H1 (cell line): ENCODE results near the gene SEC14L5. TPM values are rescaled to one million over a fixed set of nuclear protein-coding genes. Genes with fewer than 3 reads are reported as not detected.

ENCODE experiments used
- CTCF ChIA-PET: fragments of 300-600 bp; sonication (Branson Sonifier 250); formaldehyde crosslinking; loops from one replicate; lab custom pipeline; 2021; ENCODE audit not compliant: partially characterized antibody; lab: Charles Lee
- POLR2A ChIA-PET: fragments of 300-600 bp; sonication (Branson Sonifier 250); formaldehyde crosslinking; loops from one replicate; lab custom pipeline; 2021; ENCODE audit warnings: inconsistent platforms; ENCODE audit not compliant: partially characterized antibody; lab: Charles Lee
- DNase-seq, 2 experiments: peaks; one replicate each; pipeline versions ENCODE4 v3.0.0 to v3.0.0-alpha.2; 2010 to 2022; ENCODE audit warnings: low spot score in 2 of 2, low read depth in 1 of 2, mixed read lengths in 1 of 2
- FAIRE-seq: peaks from 2 replicates; lab custom pipeline; 2011; peaks lifted over from hg19 to GRCh38; lab: Jason Lieb, UNC
- H2AFZ ChIP-seq: 2 replicates; pipeline ENCODE4 v1.8.1; 2012; ENCODE audit warnings: low read length, inconsistent platforms
- H2AK5ac ChIP-seq: 2 replicates; pipeline ENCODE4 v1.6.1; 2013; ENCODE audit warnings: low read depth, low read length
- H2BK120ac ChIP-seq: replicated peaks from 2 replicates; pipeline ENCODE3; 2013; ENCODE audit warnings: low read depth, low read length, inconsistent platforms
- H2BK12ac ChIP-seq: 2 replicates; pipeline ENCODE4 v1.6.1; 2013; ENCODE audit warnings: low read depth, low read length
- H2BK15ac ChIP-seq: 2 replicates; pipeline ENCODE4 v1.6.1; 2013; ENCODE audit warnings: low read length
- H2BK20ac ChIP-seq: 2 replicates; pipeline ENCODE4 v1.6.1; 2013; ENCODE audit warnings: low read length
- H2BK5ac ChIP-seq: 2 replicates; pipeline ENCODE4 v1.6.1; 2013; ENCODE audit warnings: low read depth, low read length
- H3K14ac ChIP-seq: 2 replicates; pipeline ENCODE4 v1.6.1; 2013; ENCODE audit warnings: inconsistent platforms; ENCODE audit not compliant: insufficient read length
- H3K18ac ChIP-seq: 2 replicates; pipeline ENCODE4 v1.6.1; 2013; ENCODE audit warnings: low read length; ENCODE audit errors: extremely low read depth
- H3K23ac ChIP-seq: 2 replicates; pipeline ENCODE4 v1.6.1; 2013; ENCODE audit warnings: inconsistent platforms; ENCODE audit not compliant: insufficient read length
- H3K23me2 ChIP-seq: 2 replicates; pipeline ENCODE4 v1.6.1; 2013; ENCODE audit warnings: low read depth, low read length
- H3K27ac ChIP-seq: 2 replicates; pipeline ENCODE4 v1.6.1; 2011; ENCODE audit warnings: low read depth, low read length, inconsistent platforms
- H3K27me3 ChIP-seq, 4 experiments: replicated peaks in 1 of 4; 1 replicate in 1 of 4; 2 replicates in 3 of 4; pipeline versions ENCODE4 v1.6.1 to v1.8.1; 2011 to 2013; ENCODE audit warnings: low read length in 3 of 4, mild to moderate bottlenecking in 3 of 4, inconsistent platforms in 2 of 4, mixed read lengths in 2 of 4, moderate library complexity in 1 of 4; ENCODE audit not compliant: control insufficient read depth in 3 of 4, insufficient read depth in 3 of 4; ENCODE audit errors: extremely low read depth in 1 of 4
- H3K36me3 ChIP-seq, 4 experiments: 2 replicates each; pipeline versions ENCODE4 v1.6.1 to v1.8.1; 2011 to 2013; ENCODE audit warnings: mild to moderate bottlenecking in 4 of 4, low read length in 3 of 4, moderate library complexity in 2 of 4, control low read depth in 1 of 4, inconsistent platforms in 1 of 4; ENCODE audit not compliant: insufficient read depth in 4 of 4, control insufficient read depth in 2 of 4
- H3K4ac ChIP-seq: replicated peaks from 2 replicates; pipeline ENCODE3; 2013; ENCODE audit warnings: low read length, low read depth, mixed read lengths, inconsistent platforms; ENCODE audit not compliant: insufficient read length
- H3K4me1 ChIP-seq, 4 experiments: replicated peaks in 1 of 4; 1 replicate in 1 of 4; 2 replicates in 3 of 4; pipeline versions ENCODE4 v1.6.1 to v1.8.1; 2011 to 2013; ENCODE audit warnings: low read length in 3 of 4, inconsistent platforms in 2 of 4, mixed read lengths in 1 of 4; ENCODE audit not compliant: insufficient read depth in 4 of 4, control insufficient read depth in 3 of 4
- H3K4me2 ChIP-seq, 2 experiments: 2 replicates each; pipeline versions ENCODE4 v1.6.1 to v1.8.1; 2011 to 2013; ENCODE audit warnings: low read depth in 2 of 2, low read length in 2 of 2, control low read depth in 1 of 2, inconsistent platforms in 1 of 2, mild to moderate bottlenecking in 1 of 2; ENCODE audit not compliant: insufficient read depth in 1 of 2
- H3K4me3 ChIP-seq, 4 experiments: fragments of 200-600, 300-600 bp in 1 of 4; sonication (generic), shearing (Covaris generic), sonication (Bioruptor Twin) in 1 of 4; 2 replicates each; pipeline versions ENCODE4 v1.5.1 to v1.8.1; 2011 to 2016; ENCODE audit warnings: low read length in 4 of 4, low read depth in 3 of 4, control low read depth in 2 of 4, inconsistent platforms in 2 of 4, mild to moderate bottlenecking in 2 of 4, mixed read lengths in 1 of 4, moderate library complexity in 1 of 4; ENCODE audit not compliant: insufficient read depth in 2 of 4; ENCODE audit errors: extremely low read depth in 1 of 4
- H3K56ac ChIP-seq: replicated peaks from 2 replicates; pipeline ENCODE3; 2013; ENCODE audit warnings: low read depth, mild to moderate bottlenecking, mixed read lengths, low read length, inconsistent platforms; ENCODE audit not compliant: insufficient read length
- H3K79me1 ChIP-seq: 2 replicates; pipeline ENCODE4 v1.6.1; 2013; ENCODE audit warnings: low read depth, low read length, control low read depth
- H3K79me2 ChIP-seq, 2 experiments: 2 replicates each; pipeline versions ENCODE4 v1.6.1 to v1.8.1; 2012 to 2013; ENCODE audit warnings: low read length in 2 of 2, mild to moderate bottlenecking in 2 of 2, inconsistent platforms in 1 of 2; ENCODE audit not compliant: insufficient read depth in 2 of 2, control insufficient read depth in 1 of 2
- H3K9ac ChIP-seq, 4 experiments: replicated peaks in 1 of 4; 1 replicate in 1 of 4; 2 replicates in 3 of 4; pipeline versions ENCODE4 v1.6.1 to v1.8.1; 2011 to 2013; ENCODE audit warnings: low read depth in 3 of 4, low read length in 3 of 4, control low read depth in 2 of 4, mild to moderate bottlenecking in 2 of 4, moderate library complexity in 2 of 4, inconsistent platforms in 1 of 4; ENCODE audit errors: extremely low read depth in 1 of 4
- H3K9me3 ChIP-seq, 2 experiments: 2 replicates each; pipeline versions ENCODE4 v1.6.1 to v1.8.1; 2012 to 2013; ENCODE audit warnings: mild to moderate bottlenecking in 2 of 2, moderate library complexity in 2 of 2, control low read depth in 1 of 2, inconsistent platforms in 1 of 2, low read depth in 1 of 2, low read length in 1 of 2, mixed read lengths in 1 of 2; ENCODE audit not compliant: insufficient read depth in 2 of 2
- H4K20me1 ChIP-seq, 2 experiments: replicated peaks in 1 of 2; 2 replicates each; pipeline versions ENCODE3 to v1.8.1; 2011 to 2013; ENCODE audit warnings: inconsistent platforms in 2 of 2, low read length in 2 of 2, mild to moderate bottlenecking in 1 of 2; ENCODE audit not compliant: insufficient read depth in 2 of 2, control insufficient read depth in 1 of 2
- H4K5ac ChIP-seq: 2 replicates; pipeline ENCODE4 v1.6.1; 2013; ENCODE audit warnings: low read length, low read depth, mixed read lengths, inconsistent platforms; ENCODE audit not compliant: insufficient read length
- H4K8ac ChIP-seq: 2 replicates; pipeline ENCODE4 v1.8.0; 2013; ENCODE audit warnings: mild to moderate bottlenecking, moderate library complexity, low read length, inconsistent platforms; ENCODE audit not compliant: insufficient read depth; ENCODE audit errors: extremely low read depth
- H4K91ac ChIP-seq: replicated peaks from 2 replicates; pipeline ENCODE3; 2013; ENCODE audit warnings: low read length, mixed read lengths, inconsistent platforms; ENCODE audit not compliant: insufficient read length
- BCL11A ChIP-seq, 2 experiments: IDR thresholded peaks; one replicate each; pipeline ENCODE4 v1.6.1; 2011; ENCODE audit warnings: low read depth in 2 of 2, low read length in 2 of 2, mild to moderate bottlenecking in 2 of 2
- CBX8 ChIP-seq: fragments of 300-800, 300-1000 bp; sonication (generic); IDR thresholded peaks from 2 replicates; pipeline ENCODE4 v1.7.1; 2016; ENCODE audit warnings: low read depth, low read length, borderline replicate concordance
- CHD2 ChIP-seq: IDR thresholded peaks from 2 replicates; pipeline ENCODE4 v1.6.1; 2012; ENCODE audit warnings: low read length, improper control_type of control experiment
- EP300 ChIP-seq, 2 experiments: IDR thresholded peaks; 1 replicate in 1 of 2; 2 replicates in 1 of 2; pipeline ENCODE4 v1.6.1; 2011 to 2012; ENCODE audit warnings: low read depth in 2 of 2, low read length in 2 of 2, mild to moderate bottlenecking in 2 of 2, borderline replicate concordance in 1 of 2, inconsistent platforms in 1 of 2, moderate library complexity in 1 of 2
- EZH2 ChIP-seq: fragments of 200-600 bp; sonication (generic); IDR thresholded peaks from 2 replicates; pipeline ENCODE4 v1.7.1; 2012; ENCODE audit warnings: low read depth, mild to moderate bottlenecking, moderate library complexity, low read length, inconsistent platforms; ENCODE audit not compliant: severe bottlenecking
- POLR2AphosphoS5 ChIP-seq: IDR thresholded peaks from 2 replicates; pipeline ENCODE4 v1.6.1; 2011; ENCODE audit warnings: low read depth, low read length
- RAD21 ChIP-seq, 2 experiments: IDR thresholded peaks in 1 of 2; conservative IDR thresholded peaks in 1 of 2; 2 replicates each; pipeline ENCODE4 v1.6.1; 2011; ENCODE audit warnings: low read depth in 2 of 2, low read length in 2 of 2, improper control_type of control experiment in 1 of 2, inconsistent platforms in 1 of 2, mild to moderate bottlenecking in 1 of 2, moderate library complexity in 1 of 2
- SAP30 ChIP-seq: fragments of 300-600 bp; sonication (generic); IDR thresholded peaks from 2 replicates; pipeline ENCODE4 v1.7.1; 2012; ENCODE audit warnings: low read length, moderate library complexity, mild to moderate bottlenecking, inconsistent platforms; ENCODE audit not compliant: insufficient read depth, insufficient replicate concordance
- SP1 ChIP-seq: IDR thresholded peaks from 2 replicates; pipeline ENCODE4 v1.6.1; 2011; ENCODE audit warnings: low read depth, low read length
- SP2 ChIP-seq: IDR thresholded peaks from 2 replicates; pipeline ENCODE4 v1.6.1; 2012; ENCODE audit warnings: mild to moderate bottlenecking, low read length, inconsistent platforms
- SRF ChIP-seq: IDR thresholded peaks from 2 replicates; pipeline ENCODE4 v1.6.1; 2011; ENCODE audit warnings: mild to moderate bottlenecking, low read depth, low read length, moderate library complexity
- TAF7 ChIP-seq: optimal IDR thresholded peaks from 2 replicates; pipeline ENCODE3; 2011; ENCODE audit warnings: low read depth, mild to moderate bottlenecking, inconsistent platforms, low read length, moderate library complexity, borderline replicate concordance
- ZNF274 ChIP-seq: IDR thresholded peaks from 2 replicates; pipeline ENCODE4 v1.7.0; 2012; ENCODE audit warnings: low read length, borderline replicate concordance; ENCODE audit errors: extremely low read depth
- WGBS, 2 experiments: shearing (Covaris generic) in 1 of 2; methylation state at CpG; one replicate each; pipeline versions ENCODE4 v1.1.6 to v1.1.7; 2013 to 2015; ENCODE audit warnings: low lambda C conversion rate in 2 of 2, mixed read lengths in 2 of 2, inconsistent platforms in 1 of 2, low coverage in 1 of 2, missing lambda C conversion rate in 1 of 2; ENCODE audit not compliant: insufficient replicate concordance in 2 of 2, insufficient coverage in 1 of 2, insufficient read length in 1 of 2; ENCODE audit errors: extremely low coverage in 1 of 2, missing lambda C conversion rate in 1 of 2; 5-methylcytosine and 5-hydroxymethylcytosine counted together
- polyA plus RNA-seq, 7 experiments: library from polyadenylated mRNA; depleted of rRNA in 3 of 7; stranded (reverse) in 5 of 7; unstranded in 2 of 7; fragments of >200 nt in 5 of 7; fragments of 200-250 nt in 2 of 7; gene quantifications; 1 replicate in 5 of 7; 2 replicates in 1 of 7; 4 replicates in 1 of 7; pipeline versions ENCODE4 v1.2.1 to v1.2.3, GENCODE V29; 2011 to 2013; ENCODE audit warnings: missing spikeins in 2 of 7, mixed read lengths in 2 of 7
- total RNA-seq: library from RNA; stranded (reverse); fragmentation: NEBNext Ultra II Directional; extraction: Animal tissue kit (Norgen Biotek cat#: 25700); gene quantifications from 2 replicates; pipeline ENCODE4 v1.2.1, GENCODE V29; 2021

Gene SEC14L5
- total and polyA plus RNA-seq, 2 of the 8 experiments (the other 6 are each of a cell fraction or from before 2014, with no cell fraction given), result 1.9 to 3.0 TPM

DNA sequence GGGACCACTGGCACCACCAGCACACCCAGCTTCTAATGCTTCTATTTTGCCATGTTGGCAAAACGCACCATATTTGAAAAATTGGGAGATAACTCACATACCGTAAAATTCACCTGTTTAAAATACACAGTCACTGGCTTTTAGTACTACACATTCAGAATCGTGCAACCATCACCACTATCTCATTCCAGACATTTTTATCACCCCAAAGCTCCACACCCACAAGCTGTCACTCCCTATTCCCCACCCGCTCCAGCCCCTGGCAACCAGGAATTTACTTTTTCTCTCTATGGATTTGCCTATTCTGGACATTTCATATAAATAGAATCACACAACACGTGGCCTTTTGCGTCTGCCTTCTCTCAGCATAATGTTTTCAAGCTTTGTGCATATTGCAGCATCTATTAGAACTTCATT, 46.2 kb upstream of the SEC14L5 start:
- POLR2A ChIA-PET, result interaction anchor here (1.3 to 1.9 kb wide), 4 partner anchors 10 to 20 kb away, joined by 3 to 5 read pairs (median 4); no protein-coding TSS in a partner anchor
- no peak overlapping the region for H3K14ac ChIP-seq
- no peak for TF ChIP-seq CHD2
- no peak for TF ChIP-seq BCL11A (IDR thresholded peaks at IDR 0.05; ENCODE audit: low read depth in 2 of 2, low read length in 2 of 2)
- no peak for TF ChIP-seq ZNF274
- no peak for TF ChIP-seq SP1
- TF ChIP-seq SP2, result no peak
- TF ChIP-seq SRF, result no peak
- no peak for TF ChIP-seq CBX8
- TF ChIP-seq POLR2AphosphoS5, result no peak
- no peak for TF ChIP-seq EZH2
- TF ChIP-seq EP300 (IDR thresholded peaks at IDR 0.05; ENCODE audit: borderline replicate concordance in 1 of 2, low read depth in 2 of 2, low read length in 2 of 2), result no peak
- no peak for TF ChIP-seq SAP30
- TF ChIP-seq RAD21 (IDR thresholded peaks at IDR 0.05 in 1 of 2, conservative IDR thresholded peaks at IDR 0.05 in 1 of 2; ENCODE audit: low read depth in 2 of 2, low read length in 2 of 2), result no peak
- TF ChIP-seq TAF7, result no peak

More for the DNA sequence above, 46.2 kb upstream of the SEC14L5 start:
- Histone ChIP-seq H3K4me2 (no peak overlapping the region), H2BK15ac (no peak overlapping the region), H3K36me3 (no peaks in the 10 kb centered on the region), H2BK120ac (no peak overlapping the region), H3K79me1 (no peaks in the 10 kb centered on the region), H3K27me3 (no peaks in the 10 kb centered on the region), H2AFZ (no peak overlapping the region), H3K9me3 (no peaks in the 10 kb centered on the region), H4K8ac (no peak overlapping the region), H2BK5ac (no peak overlapping the region), H4K5ac (no peak overlapping the region), H3K4ac (no peak overlapping the region), H3K23me2 (no peaks in the 10 kb centered on the region; the same call in 1 of the 2 replicates), H3K27ac (no peak overlapping the region), H2AK5ac (no peak overlapping the region), H3K56ac (no peak overlapping the region), H4K91ac (no peak overlapping the region), H2BK20ac (no peak overlapping the region), H2BK12ac (no peak overlapping the region), H3K9ac (no peak overlapping the region), H3K18ac (no peak overlapping the region), H4K20me1 (no peaks in the 10 kb centered on the region), H3K23ac (no peak overlapping the region), H3K4me3 (no peak overlapping the region), H3K79me2 (no peaks in the 10 kb centered on the region), H3K4me1 (peaks cover 0 to 3% (median 0%) of the 10 kb centered on the region in 4 experiments; a peak in 1 of 7 replicates)
- DNase-seq, result no peak
- no peak for FAIRE-seq
- CTCF ChIA-PET, result interaction anchor here (1.1 to 2.8 kb wide), 5 partner anchors 14 to 24 kb away, joined by 3 to 8 read pairs (median 5); no protein-coding TSS in a partner anchor
- 88% methylated on average over 6 of the region's 6 CpGs; no CpG with 5 or more reads in 1 of the 2 experiments for WGBS, 2 experiments
